ENCODE data around the gene CABP2.

DNA sequence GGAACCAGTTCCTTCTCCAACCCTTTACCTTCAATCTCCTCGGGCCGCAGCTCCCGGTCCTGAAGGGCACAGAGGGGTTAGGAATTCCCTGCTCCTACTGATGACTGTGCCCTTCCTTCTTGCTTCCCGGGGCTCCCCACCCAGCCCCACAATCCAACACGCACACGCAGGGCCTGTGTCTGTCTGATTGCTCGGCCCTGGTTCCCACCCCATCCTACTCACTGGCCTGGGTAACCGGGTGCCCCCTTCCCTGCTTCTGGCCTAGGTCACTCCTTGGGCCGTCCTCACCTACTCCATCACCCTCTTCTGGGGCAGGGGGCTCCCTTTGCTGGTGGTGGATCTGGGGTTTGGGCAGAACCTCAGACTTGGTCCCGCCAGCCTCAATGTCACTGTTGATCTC is 1.3 kb downstream of the CABP2 start:
- no peak for TF ChIP-seq POLR2A (IDR thresholded peaks at IDR 0.05)
- TF ChIP-seq, protein P1, sequence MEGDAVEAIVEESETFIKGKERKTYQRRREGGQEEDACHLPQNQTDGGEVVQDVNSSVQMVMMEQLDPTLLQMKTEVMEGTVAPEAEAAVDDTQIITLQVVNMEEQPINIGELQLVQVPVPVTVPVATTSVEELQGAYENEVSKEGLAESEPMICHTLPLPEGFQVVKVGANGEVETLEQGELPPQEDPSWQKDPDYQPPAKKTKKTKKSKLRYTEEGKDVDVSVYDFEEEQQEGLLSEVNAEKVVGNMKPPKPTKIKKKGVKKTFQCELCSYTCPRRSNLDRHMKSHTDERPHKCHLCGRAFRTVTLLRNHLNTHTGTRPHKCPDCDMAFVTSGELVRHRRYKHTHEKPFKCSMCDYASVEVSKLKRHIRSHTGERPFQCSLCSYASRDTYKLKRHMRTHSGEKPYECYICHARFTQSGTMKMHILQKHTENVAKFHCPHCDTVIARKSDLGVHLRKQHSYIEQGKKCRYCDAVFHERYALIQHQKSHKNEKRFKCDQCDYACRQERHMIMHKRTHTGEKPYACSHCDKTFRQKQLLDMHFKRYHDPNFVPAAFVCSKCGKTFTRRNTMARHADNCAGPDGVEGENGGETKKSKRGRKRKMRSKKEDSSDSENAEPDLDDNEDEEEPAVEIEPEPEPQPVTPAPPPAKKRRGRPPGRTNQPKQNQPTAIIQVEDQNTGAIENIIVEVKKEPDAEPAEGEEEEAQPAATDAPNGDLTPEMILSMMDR (IDR thresholded peaks at IDR 0.05): no peak
